Measurements from ENCODE around the gene DUSP28. TPM values are rescaled to one million over a fixed set of nuclear protein-coding genes. Genes with fewer than 3 reads are reported as not detected.

DUSP28 gene
- total and polyA plus RNA-seq, 10 of the 15 experiments (the other 5 are each of a cell fraction or from before 2014, with no cell fraction given), result 2.5 to 12.5 (median 6.4) TPM

GRCh38 chr2:240579771-240580614 is 19.8 kb downstream of the DUSP28 start (continued):
- no peak for TF ChIP-seq ZBTB11 (CRISPR knock-in tag; IDR thresholded peaks at IDR 0.05)
- TF ChIP-seq MYB (IDR thresholded peaks at IDR 0.05; ENCODE audit: borderline replicate concordance, low read depth, low read length), result peak; percentile 64; the same call in 1 of the 2 replicates
- TF ChIP-seq RB1 (IDR thresholded peaks at IDR 0.05; ENCODE audit: borderline replicate concordance), result peak; percentile 55; the same call in 1 of the 2 replicates
- no peak for TF ChIP-seq PML (IDR thresholded peaks at IDR 0.05; ENCODE audit: low read length)
- TF ChIP-seq CREB1 (IDR thresholded peaks at IDR 0.05; ENCODE audit: low read depth), result peak; percentile 58
- no peak for TF ChIP-seq SP1 (IDR thresholded peaks at IDR 0.05; ENCODE audit: low read depth, low read length)
- TF ChIP-seq RELB (IDR thresholded peaks at IDR 0.05; ENCODE audit: low read depth), result peak; percentile 50; the same call in 1 of the 2 replicates
- TF ChIP-seq EP300 (IDR thresholded peaks at IDR 0.05; ENCODE audit: borderline replicate concordance in 1 of 2, control insufficient read depth in 1 of 2, low read depth in 2 of 2, low read length in 2 of 2), result peak in 1 of 2 experiments; percentile 68; a peak in 2 of 4 replicates
- TF ChIP-seq ASH2L (IDR thresholded peaks at IDR 0.05; ENCODE audit: borderline replicate concordance, low read depth), result no peak
- TF ChIP-seq EED (IDR thresholded peaks at IDR 0.05; ENCODE audit: low read depth), result 0 out of 2 replicates have a peak, but pooled peaks have one; percentile 28
- no peak for TF ChIP-seq RFX5 (IDR thresholded peaks at IDR 0.05; ENCODE audit: low read depth, low read length)
- TF ChIP-seq USF1 (IDR thresholded peaks at IDR 0.05; ENCODE audit: borderline replicate concordance, extremely low read length, insufficient read depth, low read depth, low read length), result peak; percentile 77
- TF ChIP-seq TBL1XR1 (IDR thresholded peaks at IDR 0.05; ENCODE audit: low read depth, low read length), result 0 out of 2 replicates have a peak, but pooled peaks have one; percentile 32
- TF ChIP-seq KDM1A (IDR thresholded peaks at IDR 0.05; ENCODE audit: borderline replicate concordance), result no peak
- TF ChIP-seq RUNX3 (IDR thresholded peaks at IDR 0.05; ENCODE audit: low read length), result peak; percentile 92
- TF ChIP-seq ZNF217 (IDR thresholded peaks at IDR 0.05), result no peak
- no peak for TF ChIP-seq ZNF207 (IDR thresholded peaks at IDR 0.05; ENCODE audit: borderline replicate concordance)
- TF ChIP-seq DPF2 (IDR thresholded peaks at IDR 0.05), result peak; percentile 77
- peak; percentile 66; the same call in 1 of the 2 replicates for TF ChIP-seq CBFB (IDR thresholded peaks at IDR 0.05; ENCODE audit: low read depth)
- TF ChIP-seq BACH1 (IDR thresholded peaks at IDR 0.05; ENCODE audit: borderline replicate concordance), result peak; percentile 40; the same call in 1 of the 2 replicates
- peak; percentile 57; the same call in 1 of the 2 replicates for TF ChIP-seq PAX5 (IDR thresholded peaks at IDR 0.05; ENCODE audit: borderline replicate concordance, low read depth, low read length)
- no peak for TF ChIP-seq ESRRA (IDR thresholded peaks at IDR 0.05; ENCODE audit: low read length)
- 0 out of 2 replicates have a peak, but pooled peaks have one; percentile 66 for TF ChIP-seq CBX5 (IDR thresholded peaks at IDR 0.05; ENCODE audit: low read depth)
- TF ChIP-seq JUNB (IDR thresholded peaks at IDR 0.05), result peak; percentile 91
- no peak for TF ChIP-seq SPI1 (IDR thresholded peaks at IDR 0.05; ENCODE audit: borderline replicate concordance, insufficient read depth, low read depth, low read length)
- 0 out of 2 replicates have a peak, but pooled peaks have one; percentile 20 for TF ChIP-seq SMC3 (IDR thresholded peaks at IDR 0.05; ENCODE audit: borderline replicate concordance, low read length)
